Esophagus (tissue), 2 donors: ENCODE data around the gene KCNK7. TPM values are rescaled to one million over a fixed set of nuclear protein-coding genes. Genes with fewer than 3 reads are reported as not detected.
"Not testable (repeated sequence)": the region's sequence is repeated elsewhere in the genome, so short reads cannot be mapped to it uniquely, and the experiment has no call there.

Source experiments
- H3K27ac ChIP-seq, 2 donors: one replicate each; pipeline ENCODE4 v1.5.1; 2013; ENCODE audit warnings: low read depth in 2 of 2, mild to moderate bottlenecking in 2 of 2, inconsistent platforms in 1 of 2, low read length in 1 of 2, moderate library complexity in 1 of 2
- H3K27me3 ChIP-seq, 2 donors: one replicate each; pipeline ENCODE4 v1.6.1; 2013; ENCODE audit warnings: low read length in 2 of 2, control low read depth in 1 of 2, mild to moderate bottlenecking in 1 of 2; ENCODE audit not compliant: insufficient read depth in 2 of 2, control insufficient read depth in 1 of 2
- H3K36me3 ChIP-seq, 2 donors: one replicate each; pipeline ENCODE4 v1.6.1; 2013; ENCODE audit warnings: low read length in 1 of 2; ENCODE audit not compliant: control insufficient read depth in 2 of 2, insufficient read depth in 2 of 2
- H3K4me1 ChIP-seq, 2 donors: one replicate each; pipeline ENCODE4 v1.6.1; 2013; ENCODE audit warnings: low read length in 1 of 2; ENCODE audit not compliant: control insufficient read depth in 2 of 2, insufficient read depth in 2 of 2
- H3K4me3 ChIP-seq, 2 donors: one replicate each; pipeline ENCODE4 v1.5.1; 2013; ENCODE audit warnings: low read length in 2 of 2, mild to moderate bottlenecking in 2 of 2, low read depth in 1 of 2, moderate library complexity in 1 of 2
- H3K9me3 ChIP-seq, 2 donors: one replicate each; pipeline ENCODE4 v1.6.1; 2013; ENCODE audit warnings: mild to moderate bottlenecking in 2 of 2, low read depth in 1 of 2, low read length in 1 of 2, moderate library complexity in 1 of 2; ENCODE audit not compliant: control insufficient read depth in 2 of 2, insufficient read depth in 1 of 2
- WGBS, 2 donors: extraction: QIAGEN DNeasy Blood & Tissue Kit; methylation state at CpG; one replicate each; pipeline ENCODE4 v1.1.7; 2013; 5-methylcytosine and 5-hydroxymethylcytosine counted together
- polyA plus RNA-seq, 2 donors: library from polyadenylated mRNA; stranded (reverse); fragments of 200-250 nt; gene quantifications; one replicate each; pipeline ENCODE4 v1.2.3, GENCODE V29; 2013
- donor health status: healthy with polysubstance abuse.
- donor health status: Bipolar disorder and iron deficiency.

Gene KCNK7, protein sequence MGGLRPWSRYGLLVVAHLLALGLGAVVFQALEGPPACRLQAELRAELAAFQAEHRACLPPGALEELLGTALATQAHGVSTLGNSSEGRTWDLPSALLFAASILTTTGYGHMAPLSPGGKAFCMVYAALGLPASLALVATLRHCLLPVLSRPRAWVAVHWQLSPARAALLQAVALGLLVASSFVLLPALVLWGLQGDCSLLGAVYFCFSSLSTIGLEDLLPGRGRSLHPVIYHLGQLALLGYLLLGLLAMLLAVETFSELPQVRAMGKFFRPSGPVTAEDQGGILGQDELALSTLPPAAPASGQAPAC
- 10 to 100 TPM; 18.4 to 19.8 TPM for polyA plus RNA-seq

DNA sequence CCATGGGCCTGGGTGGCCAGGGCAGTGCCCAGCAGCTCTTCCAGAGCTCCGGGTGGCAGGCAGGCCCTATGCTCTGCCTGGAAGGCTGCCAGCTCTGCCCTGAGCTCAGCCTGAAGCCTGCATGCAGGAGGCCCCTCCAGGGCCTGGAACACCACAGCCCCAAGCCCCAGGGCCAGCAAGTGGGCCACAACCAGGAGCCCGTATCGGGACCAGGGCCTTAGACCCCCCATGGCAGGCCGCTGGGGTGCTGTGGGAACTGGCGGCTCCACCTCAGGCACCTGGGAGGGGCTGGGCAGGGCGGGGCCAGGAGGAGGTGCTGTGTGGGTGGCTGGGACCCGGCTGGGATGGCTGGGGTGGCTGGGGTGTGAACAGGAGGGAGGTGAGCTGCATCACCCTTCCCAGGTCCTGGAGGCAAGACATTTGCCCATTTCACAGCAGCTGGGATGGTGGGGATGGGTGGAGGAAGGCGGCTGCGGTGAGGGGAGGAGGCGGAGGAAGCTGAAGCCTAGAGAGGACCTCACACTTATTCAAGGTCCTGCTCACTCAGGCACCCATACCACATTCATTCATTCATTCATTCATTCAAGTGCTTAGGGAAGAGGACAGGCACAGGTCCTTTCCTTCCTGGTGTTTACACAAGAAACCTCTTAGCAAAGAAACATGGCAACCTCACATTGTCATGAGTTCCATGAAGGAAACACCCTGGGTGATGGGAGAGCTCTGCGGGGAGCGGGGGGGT, at the start of gene KCNK7:
Gene KCNK7, minus strand, starts transcription at position 258 of the 739 bp plus-strand sequence. Its CDS starts 28 bp downstream, at position 230.
- 52 to 54% methylated on average over 12 of the region's 12 CpGs for WGBS, 2 donors
- Histone ChIP-seq H3K4me1 (peaks cover 10 to 32% of the 10 kb centered on the region in 2 donors), H3K36me3 (peaks cover 13 to 33% of the 10 kb centered on the region in 2 donors), H3K4me3 (peak within 1 kb of the TSS in 1 of 2 donors; percentile 10), H3K27ac (peak within 1 kb of the TSS in 1 of 2 donors; percentile 81), H3K9me3 (no peaks in the 10 kb centered on the region), H3K27me3 (no peaks in the 10 kb centered on the region)

DNA sequence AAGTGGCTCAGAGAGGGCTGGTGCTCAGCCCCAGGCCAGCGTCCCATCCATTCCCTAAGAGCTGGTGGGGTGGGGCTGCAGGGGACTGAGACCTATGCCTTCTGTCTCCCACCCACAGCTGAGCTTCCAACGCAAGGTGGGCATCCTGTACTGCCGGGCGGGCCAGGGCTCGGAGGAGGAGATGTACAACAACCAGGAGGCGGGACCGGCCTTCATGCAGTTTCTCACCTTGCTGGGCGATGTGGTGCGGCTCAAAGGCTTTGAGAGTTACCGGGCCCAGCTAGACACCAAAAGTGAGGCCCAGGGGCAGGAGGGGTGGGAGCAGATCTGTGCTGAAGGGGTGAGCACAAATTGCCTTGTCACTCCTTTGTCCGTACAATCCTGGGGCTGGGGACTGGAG, 49.2 kb upstream of the KCNK7 start:
- peaks cover 0 to 22% of the 10 kb centered on the region in 2 donors for H3K36me3 ChIP-seq
- H3K4me1 ChIP-seq: peaks cover 5 to 26% of the 10 kb centered on the region in 2 donors
- 84 to 86% methylated on average over 11 of the region's 11 CpGs for WGBS, 2 donors
- H3K27me3 ChIP-seq: no peaks in the 10 kb centered on the region
- no peak overlapping the region for H3K4me3 ChIP-seq
- no peak overlapping the region for H3K27ac ChIP-seq
- no peaks in the 10 kb centered on the region for H3K9me3 ChIP-seq

DNA sequence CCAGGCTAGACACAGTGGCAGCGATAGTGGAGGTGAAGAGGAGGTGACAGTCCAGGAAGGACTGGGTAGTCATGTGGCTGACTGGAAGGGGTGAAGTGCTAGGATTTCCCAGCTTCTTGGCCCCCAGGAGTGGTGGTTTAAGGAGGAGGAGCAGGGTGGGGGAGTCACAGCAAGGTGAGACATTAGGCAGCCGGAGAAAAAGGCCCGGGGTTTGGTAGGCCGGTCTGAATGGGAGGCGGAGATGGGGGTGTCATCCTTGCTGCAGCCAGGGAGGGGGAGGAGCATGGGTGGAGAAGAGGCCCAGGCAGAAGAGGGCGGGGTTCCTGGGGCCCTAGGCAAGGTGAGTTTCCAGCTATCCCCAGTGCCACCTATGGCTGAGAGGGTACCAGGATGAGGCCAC, 48.4 kb upstream of the KCNK7 start:
- WGBS, 2 donors: 44 to 53% methylated on average over 6 of the region's 6 CpGs
- Histone ChIP-seq H3K9me3 (no peaks in the 10 kb centered on the region), H3K27ac (peak overlapping the region in 1 of 2 donors; percentile 28), H3K36me3 (peaks cover 0 to 15% of the 10 kb centered on the region in 2 donors), H3K4me1 (peaks cover 4 to 21% of the 10 kb centered on the region in 2 donors), H3K27me3 (no peaks in the 10 kb centered on the region), H3K4me3 (no peak overlapping the region)

DNA sequence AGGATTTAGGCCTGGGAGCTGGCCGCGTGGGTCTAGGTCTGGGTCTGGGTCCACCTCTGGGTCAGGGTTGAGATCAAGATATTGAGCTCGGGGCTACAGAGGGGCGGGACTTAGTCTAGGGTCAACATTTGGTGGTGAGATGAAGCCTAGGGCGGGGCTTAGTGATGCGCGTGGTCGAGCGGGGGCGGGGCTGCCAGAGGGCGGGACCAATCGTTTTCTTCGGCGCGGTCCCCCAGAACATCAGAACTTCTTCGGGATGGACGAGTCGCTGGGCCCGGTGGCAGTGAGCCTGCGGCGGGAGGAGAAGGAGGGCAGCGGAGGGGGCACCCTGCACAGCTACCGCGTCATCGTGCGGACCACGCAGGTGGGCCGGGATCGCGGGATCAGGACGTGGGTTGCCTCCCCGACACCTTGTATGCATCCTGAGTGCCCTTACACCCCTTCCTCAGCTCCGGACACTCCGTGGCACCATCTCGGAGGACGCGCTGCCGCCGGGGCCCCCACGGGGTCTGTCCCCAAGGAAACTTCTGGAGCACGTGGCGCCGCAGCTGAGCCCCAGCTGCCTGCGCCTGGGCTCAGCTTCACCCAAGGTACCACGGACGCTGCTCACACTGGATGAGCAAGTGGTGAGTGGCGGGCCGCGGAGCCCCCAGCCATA, 46.5 kb upstream of the KCNK7 start:
- no peak overlapping the region for H3K4me3 ChIP-seq
- H3K4me1 ChIP-seq: peaks cover 7 to 23% of the 10 kb centered on the region in 2 donors
- no peaks in the 10 kb centered on the region for H3K9me3 ChIP-seq
- no peaks in the 10 kb centered on the region for H3K27me3 ChIP-seq
- H3K36me3 ChIP-seq: peaks cover 0 to 15% of the 10 kb centered on the region in 2 donors
- peak overlapping the region in 1 of 2 donors; percentile 18 for H3K27ac ChIP-seq
- 56 to 57% methylated on average over 49 of the region's 49 CpGs for WGBS, 2 donors

DNA sequence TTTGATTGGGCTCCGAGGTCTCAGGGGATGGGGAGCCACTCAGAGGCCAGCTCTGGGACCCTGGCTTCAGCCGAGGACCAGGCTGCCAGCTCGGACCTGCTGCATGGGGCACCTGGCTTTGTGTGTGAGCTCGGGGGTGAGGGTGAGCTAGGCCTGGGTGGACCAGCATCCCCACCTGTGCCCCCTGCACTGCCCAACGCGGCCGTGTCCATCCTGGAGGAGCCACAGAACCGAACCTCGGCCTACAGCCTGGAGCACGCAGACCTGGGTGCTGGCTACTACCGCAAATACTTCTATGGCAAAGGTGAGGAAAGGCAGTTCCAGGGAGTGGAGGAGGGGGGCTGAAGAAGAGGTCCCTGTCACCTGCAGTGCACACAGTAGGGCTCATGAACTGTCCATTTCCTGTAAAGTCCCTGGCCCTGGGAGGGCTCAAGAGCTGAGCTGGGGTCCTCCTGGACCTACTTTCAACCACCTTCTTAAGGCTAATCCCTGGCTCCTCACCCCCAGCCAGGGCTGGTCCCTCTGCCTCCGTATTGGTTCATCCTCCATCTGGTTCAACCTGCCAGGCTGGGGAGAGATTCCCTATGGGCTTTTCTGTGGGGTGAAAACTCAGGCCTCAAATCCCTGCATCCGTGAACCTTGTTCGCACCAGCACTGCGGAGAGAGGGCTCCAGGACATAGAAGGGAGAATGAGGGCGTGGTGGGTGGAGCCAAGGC, 45.9 kb upstream of the KCNK7 start:
- H3K4me3 ChIP-seq: peak overlapping the region in 1 of 2 donors; percentile 39
- H3K4me1 ChIP-seq: peaks cover 7 to 18% of the 10 kb centered on the region in 2 donors
- 76 to 80% methylated on average over 16 of the region's 16 CpGs for WGBS, 2 donors
- H3K27me3 ChIP-seq: no peaks in the 10 kb centered on the region
- H3K27ac ChIP-seq: peak overlapping the region; percentile 18 to 76
- H3K36me3 ChIP-seq: peaks cover 0 to 19% of the 10 kb centered on the region in 2 donors
- no peaks in the 10 kb centered on the region for H3K9me3 ChIP-seq

DNA sequence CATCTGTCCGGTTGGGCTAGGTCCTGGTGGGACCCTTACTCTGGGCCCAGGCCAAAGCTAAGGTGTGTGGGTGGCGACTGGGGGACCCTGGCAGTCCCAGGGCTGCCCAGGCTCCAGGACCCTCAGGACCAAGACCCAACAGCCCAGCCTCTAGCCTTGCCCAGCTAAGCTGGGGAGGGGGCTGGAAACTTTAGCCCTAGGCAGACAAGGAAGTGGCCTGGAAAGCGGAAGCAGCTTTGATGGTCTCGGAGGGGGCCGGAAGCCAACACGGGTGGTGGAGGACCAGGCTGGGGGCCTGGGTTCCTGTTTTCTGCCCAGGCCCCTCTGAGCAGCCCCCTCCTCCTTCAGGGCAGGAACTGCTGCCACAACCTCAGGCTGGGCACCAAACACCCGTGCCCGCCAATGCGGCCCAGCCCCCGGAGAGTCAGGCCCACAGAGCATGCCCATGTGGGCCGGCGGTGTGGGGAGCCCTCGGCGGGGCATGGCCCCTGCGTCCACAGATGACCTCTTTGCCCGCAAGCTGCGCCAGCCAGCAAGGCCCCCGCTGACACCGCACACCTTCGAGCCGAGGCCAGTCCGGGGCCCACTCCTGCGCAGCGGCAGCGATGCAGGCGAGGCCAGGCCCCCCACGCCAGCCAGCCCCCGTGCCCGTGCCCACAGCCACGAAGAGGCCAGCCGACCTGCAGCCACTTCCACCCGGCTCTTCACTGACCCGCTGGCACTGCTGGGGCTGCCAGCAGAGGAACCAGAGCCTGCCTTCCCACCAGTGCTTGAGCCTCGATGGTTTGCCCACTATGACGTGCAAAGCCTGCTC, 45.1 kb upstream of the KCNK7 start:
- Histone ChIP-seq H3K4me3 (peak overlapping the region in 1 of 2 donors; percentile 39), H3K4me1 (peaks cover 7 to 16% of the 10 kb centered on the region in 2 donors)
- 67 to 70% methylated on average over 29 to 35 of the region's 35 CpGs for WGBS, 2 donors

DNA sequence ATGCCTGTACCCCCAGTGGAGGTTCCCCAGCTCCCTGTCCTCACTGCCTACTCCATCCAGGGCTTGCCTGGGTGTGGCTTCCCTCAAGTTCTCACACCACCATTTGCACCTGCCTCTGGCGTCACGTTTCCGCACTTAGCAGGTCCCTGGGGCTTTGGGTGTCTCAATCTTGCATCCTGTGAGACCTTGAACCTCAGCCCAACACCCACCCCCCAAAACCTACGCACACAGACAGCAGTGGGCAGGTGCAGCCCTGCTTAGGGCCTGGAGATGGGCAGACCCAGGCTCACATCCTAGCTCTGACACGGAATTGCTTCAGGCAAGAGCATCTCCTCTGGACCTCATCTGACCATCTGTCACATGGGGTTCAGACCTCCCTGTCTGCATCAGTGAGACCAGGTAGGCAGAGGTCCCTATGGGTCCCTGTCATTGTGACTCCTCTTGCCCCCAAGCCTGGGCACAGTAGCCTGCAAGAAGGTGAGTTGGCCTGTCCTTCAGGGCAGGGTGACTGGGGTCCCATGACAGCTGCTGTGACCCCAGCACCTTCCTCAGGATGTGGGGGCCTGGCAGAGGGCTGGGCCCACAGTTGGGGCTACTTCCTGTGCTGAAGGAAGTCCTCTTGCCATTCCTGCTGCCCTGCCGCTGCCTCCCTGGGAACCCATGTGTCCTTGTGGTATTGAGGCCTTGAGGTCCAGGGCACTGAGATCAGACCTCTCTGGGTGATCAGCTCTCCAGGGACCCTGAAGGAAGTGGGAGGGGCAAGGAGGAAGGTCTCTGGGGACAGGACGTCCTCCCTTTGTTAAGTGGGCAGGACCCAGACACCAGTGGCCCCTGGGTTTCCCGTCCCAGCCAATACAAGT, 44.3 kb upstream of the KCNK7 start:
- Histone ChIP-seq H3K36me3 (peaks cover 4 to 26% of the 10 kb centered on the region in 2 donors), H3K4me1 (peaks cover 8 to 16% of the 10 kb centered on the region in 2 donors), H3K27me3 (no peaks in the 10 kb centered on the region), H3K9me3 (no peaks in the 10 kb centered on the region), H3K27ac (peak overlapping the region; percentile 69 to 76), H3K4me3 (peak overlapping the region in 1 of 2 donors; percentile 20)
- WGBS, 2 donors: 58 to 75% methylated on average over 8 of the region's 8 CpGs

More for the DNA sequence above, 45.1 kb upstream of the KCNK7 start:
- peaks cover 4 to 21% of the 10 kb centered on the region in 2 donors for H3K36me3 ChIP-seq
- H3K27me3 ChIP-seq: no peaks in the 10 kb centered on the region
- H3K9me3 ChIP-seq: no peaks in the 10 kb centered on the region
- H3K27ac ChIP-seq: peak overlapping the region; percentile 69 to 76

DNA sequence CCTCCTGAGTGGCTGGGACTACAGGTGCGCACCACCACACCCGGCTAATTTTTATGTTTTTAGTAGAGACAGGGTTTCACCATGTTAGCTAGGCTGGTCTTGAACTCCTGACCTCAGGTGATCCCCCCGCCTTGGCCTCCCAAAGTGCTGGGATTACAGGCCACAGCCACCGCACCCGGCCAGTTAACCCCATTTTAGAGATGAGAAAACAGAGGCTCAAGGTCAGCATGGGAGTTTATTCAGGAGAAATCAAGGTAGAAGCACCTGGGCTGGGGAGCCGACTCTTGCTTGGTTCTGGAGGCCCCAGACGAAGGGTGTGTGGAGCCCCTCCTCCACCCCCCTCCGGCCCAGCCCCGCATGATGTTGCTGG, 43.6 kb upstream of the KCNK7 start:
- H3K36me3 ChIP-seq: peaks cover 4 to 29% of the 10 kb centered on the region in 2 donors
- H3K4me1 ChIP-seq: peaks cover 8 to 16% of the 10 kb centered on the region in 2 donors
- not testable (repeated sequence) for H3K4me3 ChIP-seq, H3K27me3 ChIP-seq, H3K9me3 ChIP-seq
- 80 to 89% methylated on average over 9 of the region's 9 CpGs for WGBS, 2 donors
- H3K27ac ChIP-seq: peak overlapping the region in 1 of 2 donors; percentile 76
